H1 (cell line): Measurements from ENCODE around the gene SH2D7. TPM values are rescaled to one million over a fixed set of nuclear protein-coding genes. Genes with fewer than 3 reads are reported as not detected.

Experiments
- CTCF ChIA-PET: fragments of 300-600 bp; sonication (Branson Sonifier 250); formaldehyde crosslinking; loops from one replicate; lab custom pipeline; 2021; ENCODE audit not compliant: partially characterized antibody; lab: Charles Lee
- POLR2A ChIA-PET: fragments of 300-600 bp; sonication (Branson Sonifier 250); formaldehyde crosslinking; loops from one replicate; lab custom pipeline; 2021; ENCODE audit warnings: inconsistent platforms; ENCODE audit not compliant: partially characterized antibody; lab: Charles Lee
- DNase-seq, 2 experiments: peaks; one replicate each; pipeline versions ENCODE4 v3.0.0 to v3.0.0-alpha.2; 2010 to 2022; ENCODE audit warnings: low spot score in 2 of 2, low read depth in 1 of 2, mixed read lengths in 1 of 2
- FAIRE-seq: peaks from 2 replicates; lab custom pipeline; 2011; peaks lifted over from hg19 to GRCh38; lab: Jason Lieb, UNC
- H2AFZ ChIP-seq: 2 replicates; pipeline ENCODE4 v1.8.1; 2012; ENCODE audit warnings: low read length, inconsistent platforms
- H2AK5ac ChIP-seq: 2 replicates; pipeline ENCODE4 v1.6.1; 2013; ENCODE audit warnings: low read depth, low read length
- H2BK120ac ChIP-seq: replicated peaks from 2 replicates; pipeline ENCODE3; 2013; ENCODE audit warnings: low read depth, low read length, inconsistent platforms
- H2BK12ac ChIP-seq: 2 replicates; pipeline ENCODE4 v1.6.1; 2013; ENCODE audit warnings: low read depth, low read length
- H2BK15ac ChIP-seq: 2 replicates; pipeline ENCODE4 v1.6.1; 2013; ENCODE audit warnings: low read length
- H2BK20ac ChIP-seq: 2 replicates; pipeline ENCODE4 v1.6.1; 2013; ENCODE audit warnings: low read length
- H2BK5ac ChIP-seq: 2 replicates; pipeline ENCODE4 v1.6.1; 2013; ENCODE audit warnings: low read depth, low read length
- H3K14ac ChIP-seq: 2 replicates; pipeline ENCODE4 v1.6.1; 2013; ENCODE audit warnings: inconsistent platforms; ENCODE audit not compliant: insufficient read length
- H3K18ac ChIP-seq: 2 replicates; pipeline ENCODE4 v1.6.1; 2013; ENCODE audit warnings: low read length; ENCODE audit errors: extremely low read depth
- H3K23ac ChIP-seq: 2 replicates; pipeline ENCODE4 v1.6.1; 2013; ENCODE audit warnings: inconsistent platforms; ENCODE audit not compliant: insufficient read length
- H3K23me2 ChIP-seq: 2 replicates; pipeline ENCODE4 v1.6.1; 2013; ENCODE audit warnings: low read depth, low read length
- H3K27ac ChIP-seq: 2 replicates; pipeline ENCODE4 v1.6.1; 2011; ENCODE audit warnings: low read depth, low read length, inconsistent platforms
- H3K27me3 ChIP-seq, 4 experiments: replicated peaks in 1 of 4; 1 replicate in 1 of 4; 2 replicates in 3 of 4; pipeline versions ENCODE4 v1.6.1 to v1.8.1; 2011 to 2013; ENCODE audit warnings: low read length in 3 of 4, mild to moderate bottlenecking in 3 of 4, inconsistent platforms in 2 of 4, mixed read lengths in 2 of 4, moderate library complexity in 1 of 4; ENCODE audit not compliant: control insufficient read depth in 3 of 4, insufficient read depth in 3 of 4; ENCODE audit errors: extremely low read depth in 1 of 4
- H3K36me3 ChIP-seq, 4 experiments: 2 replicates each; pipeline versions ENCODE4 v1.6.1 to v1.8.1; 2011 to 2013; ENCODE audit warnings: mild to moderate bottlenecking in 4 of 4, low read length in 3 of 4, moderate library complexity in 2 of 4, control low read depth in 1 of 4, inconsistent platforms in 1 of 4; ENCODE audit not compliant: insufficient read depth in 4 of 4, control insufficient read depth in 2 of 4
- H3K4ac ChIP-seq: replicated peaks from 2 replicates; pipeline ENCODE3; 2013; ENCODE audit warnings: low read length, low read depth, mixed read lengths, inconsistent platforms; ENCODE audit not compliant: insufficient read length
- H3K4me1 ChIP-seq, 4 experiments: replicated peaks in 1 of 4; 1 replicate in 1 of 4; 2 replicates in 3 of 4; pipeline versions ENCODE4 v1.6.1 to v1.8.1; 2011 to 2013; ENCODE audit warnings: low read length in 3 of 4, inconsistent platforms in 2 of 4, mixed read lengths in 1 of 4; ENCODE audit not compliant: insufficient read depth in 4 of 4, control insufficient read depth in 3 of 4
- H3K4me2 ChIP-seq, 2 experiments: 2 replicates each; pipeline versions ENCODE4 v1.6.1 to v1.8.1; 2011 to 2013; ENCODE audit warnings: low read depth in 2 of 2, low read length in 2 of 2, control low read depth in 1 of 2, inconsistent platforms in 1 of 2, mild to moderate bottlenecking in 1 of 2; ENCODE audit not compliant: insufficient read depth in 1 of 2
- H3K4me3 ChIP-seq, 4 experiments: fragments of 200-600, 300-600 bp in 1 of 4; sonication (generic), shearing (Covaris generic), sonication (Bioruptor Twin) in 1 of 4; 2 replicates each; pipeline versions ENCODE4 v1.5.1 to v1.8.1; 2011 to 2016; ENCODE audit warnings: low read length in 4 of 4, low read depth in 3 of 4, control low read depth in 2 of 4, inconsistent platforms in 2 of 4, mild to moderate bottlenecking in 2 of 4, mixed read lengths in 1 of 4, moderate library complexity in 1 of 4; ENCODE audit not compliant: insufficient read depth in 2 of 4; ENCODE audit errors: extremely low read depth in 1 of 4
- H3K56ac ChIP-seq: replicated peaks from 2 replicates; pipeline ENCODE3; 2013; ENCODE audit warnings: low read depth, mild to moderate bottlenecking, mixed read lengths, low read length, inconsistent platforms; ENCODE audit not compliant: insufficient read length
- H3K79me1 ChIP-seq: 2 replicates; pipeline ENCODE4 v1.6.1; 2013; ENCODE audit warnings: low read depth, low read length, control low read depth
- H3K79me2 ChIP-seq, 2 experiments: 2 replicates each; pipeline versions ENCODE4 v1.6.1 to v1.8.1; 2012 to 2013; ENCODE audit warnings: low read length in 2 of 2, mild to moderate bottlenecking in 2 of 2, inconsistent platforms in 1 of 2; ENCODE audit not compliant: insufficient read depth in 2 of 2, control insufficient read depth in 1 of 2
- H3K9ac ChIP-seq, 4 experiments: replicated peaks in 1 of 4; 1 replicate in 1 of 4; 2 replicates in 3 of 4; pipeline versions ENCODE4 v1.6.1 to v1.8.1; 2011 to 2013; ENCODE audit warnings: low read depth in 3 of 4, low read length in 3 of 4, control low read depth in 2 of 4, mild to moderate bottlenecking in 2 of 4, moderate library complexity in 2 of 4, inconsistent platforms in 1 of 4; ENCODE audit errors: extremely low read depth in 1 of 4
- H3K9me3 ChIP-seq, 2 experiments: 2 replicates each; pipeline versions ENCODE4 v1.6.1 to v1.8.1; 2012 to 2013; ENCODE audit warnings: mild to moderate bottlenecking in 2 of 2, moderate library complexity in 2 of 2, control low read depth in 1 of 2, inconsistent platforms in 1 of 2, low read depth in 1 of 2, low read length in 1 of 2, mixed read lengths in 1 of 2; ENCODE audit not compliant: insufficient read depth in 2 of 2
- H4K20me1 ChIP-seq, 2 experiments: replicated peaks in 1 of 2; 2 replicates each; pipeline versions ENCODE3 to v1.8.1; 2011 to 2013; ENCODE audit warnings: inconsistent platforms in 2 of 2, low read length in 2 of 2, mild to moderate bottlenecking in 1 of 2; ENCODE audit not compliant: insufficient read depth in 2 of 2, control insufficient read depth in 1 of 2
- H4K5ac ChIP-seq: 2 replicates; pipeline ENCODE4 v1.6.1; 2013; ENCODE audit warnings: low read length, low read depth, mixed read lengths, inconsistent platforms; ENCODE audit not compliant: insufficient read length
- H4K8ac ChIP-seq: 2 replicates; pipeline ENCODE4 v1.8.0; 2013; ENCODE audit warnings: mild to moderate bottlenecking, moderate library complexity, low read length, inconsistent platforms; ENCODE audit not compliant: insufficient read depth; ENCODE audit errors: extremely low read depth
- H4K91ac ChIP-seq: replicated peaks from 2 replicates; pipeline ENCODE3; 2013; ENCODE audit warnings: low read length, mixed read lengths, inconsistent platforms; ENCODE audit not compliant: insufficient read length
- BACH1 ChIP-seq: IDR thresholded peaks from 2 replicates; pipeline ENCODE4 v1.6.1; 2012; ENCODE audit warnings: low read length, improper control_type of control experiment
- CREB1 ChIP-seq: IDR thresholded peaks from 2 replicates; pipeline ENCODE4 v1.6.1; 2012; ENCODE audit warnings: inconsistent platforms
- CTBP2 ChIP-seq: IDR thresholded peaks from 2 replicates; pipeline ENCODE4 v1.7.0; 2011; ENCODE audit warnings: borderline replicate concordance, mild to moderate bottlenecking, moderate library complexity, mixed read lengths, low read length; ENCODE audit not compliant: insufficient read depth, insufficient read length
- JUN ChIP-seq: IDR thresholded peaks from 2 replicates; pipeline ENCODE4 v1.6.1; 2011; ENCODE audit warnings: low read depth, mild to moderate bottlenecking, improper control_type of control experiment, low read length
- JUND ChIP-seq: IDR thresholded peaks from 2 replicates; pipeline ENCODE4 v1.6.1; 2011; ENCODE audit warnings: mild to moderate bottlenecking, improper control_type of control experiment, low read length
- MAFK ChIP-seq: IDR thresholded peaks from 2 replicates; pipeline ENCODE4 v1.6.1; 2012; ENCODE audit warnings: low read depth, mild to moderate bottlenecking, improper control_type of control experiment, low read length
- NRF1 ChIP-seq: IDR thresholded peaks from 2 replicates; pipeline ENCODE4 v1.6.1; 2011; ENCODE audit warnings: mild to moderate bottlenecking, low read depth, low read length, improper control_type of control experiment
- PHF8 ChIP-seq: fragments of 200-600 bp; sonication (generic); conservative IDR thresholded peaks from 2 replicates; pipeline ENCODE4 v1.7.1; 2012; ENCODE audit warnings: low read depth, mild to moderate bottlenecking, inconsistent platforms, low read length, moderate library complexity
- POLR2A ChIP-seq, 2 experiments: IDR thresholded peaks; 1 replicate in 1 of 2; 2 replicates in 1 of 2; pipeline ENCODE4 v1.6.1; 2011; ENCODE audit warnings: low read depth in 2 of 2, low read length in 2 of 2, mild to moderate bottlenecking in 2 of 2; ENCODE audit errors: control extremely low read depth in 1 of 2
- RBBP5 ChIP-seq: IDR thresholded peaks from 2 replicates; pipeline ENCODE4 v1.7.1; 2012; ENCODE audit warnings: low read depth, mild to moderate bottlenecking, inconsistent platforms, low read length, moderate library complexity, borderline replicate concordance
- TAF1 ChIP-seq: IDR thresholded peaks from 2 replicates; pipeline ENCODE4 v1.6.1; 2011; ENCODE audit warnings: mild to moderate bottlenecking, low read depth, low read length
- WGBS, 2 experiments: shearing (Covaris generic) in 1 of 2; methylation state at CpG; one replicate each; pipeline versions ENCODE4 v1.1.6 to v1.1.7; 2013 to 2015; ENCODE audit warnings: low lambda C conversion rate in 2 of 2, mixed read lengths in 2 of 2, inconsistent platforms in 1 of 2, low coverage in 1 of 2, missing lambda C conversion rate in 1 of 2; ENCODE audit not compliant: insufficient replicate concordance in 2 of 2, insufficient coverage in 1 of 2, insufficient read length in 1 of 2; ENCODE audit errors: extremely low coverage in 1 of 2, missing lambda C conversion rate in 1 of 2; 5-methylcytosine and 5-hydroxymethylcytosine counted together
- polyA plus RNA-seq, 7 experiments: library from polyadenylated mRNA; depleted of rRNA in 3 of 7; stranded (reverse) in 5 of 7; unstranded in 2 of 7; fragments of >200 nt in 5 of 7; fragments of 200-250 nt in 2 of 7; gene quantifications; 1 replicate in 5 of 7; 2 replicates in 1 of 7; 4 replicates in 1 of 7; pipeline versions ENCODE4 v1.2.1 to v1.2.3, GENCODE V29; 2011 to 2013; ENCODE audit warnings: missing spikeins in 2 of 7, mixed read lengths in 2 of 7
- total RNA-seq: library from RNA; stranded (reverse); fragmentation: NEBNext Ultra II Directional; extraction: Animal tissue kit (Norgen Biotek cat#: 25700); gene quantifications from 2 replicates; pipeline ENCODE4 v1.2.1, GENCODE V29; 2021
- TF ChIP-seq, protein P1 (sequence below): IDR thresholded peaks from 2 replicates; pipeline ENCODE4 v1.6.1; 2012; ENCODE audit warnings: low read length, inconsistent platforms
- TF ChIP-seq, protein P2 (sequence below): IDR thresholded peaks from 2 replicates; pipeline ENCODE4 v1.6.1; 2012; ENCODE audit warnings: inconsistent platforms

Gene SH2D7
- total and polyA plus RNA-seq, 2 of the 8 experiments (the other 6 are each of a cell fraction or from before 2014, with no cell fraction given) = not detected

- H4K8ac ChIP-seq = no peak overlapping the region
- no peak overlapping the region for H3K18ac ChIP-seq
- no peak overlapping the region for H2BK20ac ChIP-seq
- H3K4me2 ChIP-seq = no peak overlapping the region
- no peak overlapping the region for H3K4ac ChIP-seq
- H4K20me1 ChIP-seq = peaks cover 0 to 7% of the 10 kb centered on the region in 2 experiments
- no peak overlapping the region for H2AFZ ChIP-seq
- H3K79me1 ChIP-seq = peaks cover 8% of the 10 kb centered on the region
- no peak overlapping the region for H3K56ac ChIP-seq
- H2BK5ac ChIP-seq = no peak overlapping the region
- no peak for FAIRE-seq
- H2AK5ac ChIP-seq = no peak overlapping the region
- H3K27me3 ChIP-seq = no peaks in the 10 kb centered on the region
- H3K23me2 ChIP-seq = no peaks in the 10 kb centered on the region; the same call in 1 of the 2 replicates
- peaks cover 3 to 37% of the 10 kb centered on the region in 2 experiments; a peak in 3 of 4 replicates for H3K79me2 ChIP-seq
- no peak overlapping the region; a peak in 2 of 7 replicates for H3K9ac ChIP-seq
- no peak overlapping the region for H2BK15ac ChIP-seq
- POLR2A ChIA-PET = interaction anchor here (0.9 to 1.0 kb wide), 2 partner anchors 12 to 15 kb away, joined by 3 read pairs; no protein-coding TSS in a partner anchor
- no peak overlapping the region for H2BK12ac ChIP-seq
- H4K91ac ChIP-seq = no peak overlapping the region
- no peak overlapping the region for H4K5ac ChIP-seq
- H3K23ac ChIP-seq = no peak overlapping the region
- no peak overlapping the region for H2BK120ac ChIP-seq
- no peak overlapping the region for H3K27ac ChIP-seq
- DNase-seq = no peak
- CTCF ChIA-PET = interaction anchor here (0.6 to 3.5 kb wide), 9 partner anchors 12 to 822 kb away, joined by 3 to 16 read pairs (median 4); no protein-coding TSS in a partner anchor
- H3K4me1 ChIP-seq = peaks cover 10 to 28% (median 20%) of the 10 kb centered on the region in 4 experiments
- no peaks in the 10 kb centered on the region for H3K36me3 ChIP-seq
- 50% methylated on average over 2 of the region's 2 CpGs; no CpG with 5 or more reads in 1 of the 2 experiments for whole genome bisulfite sequencing, 2 experiments
- no peak overlapping the region for H3K4me3 ChIP-seq
- H3K14ac ChIP-seq = no peak overlapping the region
- no peaks in the 10 kb centered on the region for H3K9me3 ChIP-seq
- TF ChIP-seq JUN (no peak), TAF1 (no peak), PHF8 (no peak), POLR2A (IDR thresholded peaks at IDR 0.05; ENCODE audit: control extremely low read depth in 1 of 2, low read depth in 2 of 2, low read length in 2 of 2) (no peak), NRF1 (no peak), CTBP2 (no peak), BACH1 (no peak), JUND (no peak), MAFK (no peak), RBBP5 (no peak), CREB1 (no peak)
- TF ChIP-seq, protein P1, sequence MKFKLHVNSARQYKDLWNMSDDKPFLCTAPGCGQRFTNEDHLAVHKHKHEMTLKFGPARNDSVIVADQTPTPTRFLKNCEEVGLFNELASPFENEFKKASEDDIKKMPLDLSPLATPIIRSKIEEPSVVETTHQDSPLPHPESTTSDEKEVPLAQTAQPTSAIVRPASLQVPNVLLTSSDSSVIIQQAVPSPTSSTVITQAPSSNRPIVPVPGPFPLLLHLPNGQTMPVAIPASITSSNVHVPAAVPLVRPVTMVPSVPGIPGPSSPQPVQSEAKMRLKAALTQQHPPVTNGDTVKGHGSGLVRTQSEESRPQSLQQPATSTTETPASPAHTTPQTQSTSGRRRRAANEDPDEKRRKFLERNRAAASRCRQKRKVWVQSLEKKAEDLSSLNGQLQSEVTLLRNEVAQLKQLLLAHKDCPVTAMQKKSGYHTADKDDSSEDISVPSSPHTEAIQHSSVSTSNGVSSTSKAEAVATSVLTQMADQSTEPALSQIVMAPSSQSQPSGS = no peak
- TF ChIP-seq, protein P2, sequence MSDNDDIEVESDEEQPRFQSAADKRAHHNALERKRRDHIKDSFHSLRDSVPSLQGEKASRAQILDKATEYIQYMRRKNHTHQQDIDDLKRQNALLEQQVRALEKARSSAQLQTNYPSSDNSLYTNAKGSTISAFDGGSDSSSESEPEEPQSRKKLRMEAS = no peak
Measured at GRCh38 chr15:78071383-78071782, 21.0 kb upstream of the SH2D7 start.
